Nephron (organoid): ENCODE results near the gene ZNF407.

Experiments
- H3K27ac Mint-ChIP-seq, 3 experiments: 2 replicates each; pipeline ENCODE4 v1.8.0; 2020; ENCODE audit warnings: mixed read lengths in 3 of 3, mild to moderate bottlenecking in 2 of 3, moderate library complexity in 1 of 3
- H3K27me3 Mint-ChIP-seq: 2 replicates; pipeline ENCODE4 v1.8.0; 2021; ENCODE audit warnings: low read depth, mild to moderate bottlenecking, moderate library complexity, mixed read lengths
- H3K36me3 Mint-ChIP-seq: 2 replicates; pipeline ENCODE4 v1.8.0; 2020; ENCODE audit warnings: low read depth, mixed read lengths
- H3K4me1 Mint-ChIP-seq: 2 replicates; pipeline ENCODE4 v1.8.0; 2020; ENCODE audit warnings: mixed read lengths
- H3K4me3 Mint-ChIP-seq, 3 experiments: 2 replicates each; pipeline ENCODE4 v1.8.0; 2020; ENCODE audit warnings: mild to moderate bottlenecking in 3 of 3, mixed read lengths in 3 of 3, moderate library complexity in 2 of 3
- H3K9me3 Mint-ChIP-seq: 2 replicates; pipeline ENCODE4 v1.8.0; 2020; ENCODE audit warnings: mixed read lengths
- TF ChIP-seq, protein P1 (sequence below), 3 experiments: fragments of 200-600 bp; sonication (generic); IDR thresholded peaks; one replicate each; pipeline ENCODE4 v1.5.0; 2021; ENCODE audit warnings: antibody characterized with exemption in 3 of 3; ENCODE audit not compliant: unreplicated experiment in 3 of 3

Gene ZNF407

DNA sequence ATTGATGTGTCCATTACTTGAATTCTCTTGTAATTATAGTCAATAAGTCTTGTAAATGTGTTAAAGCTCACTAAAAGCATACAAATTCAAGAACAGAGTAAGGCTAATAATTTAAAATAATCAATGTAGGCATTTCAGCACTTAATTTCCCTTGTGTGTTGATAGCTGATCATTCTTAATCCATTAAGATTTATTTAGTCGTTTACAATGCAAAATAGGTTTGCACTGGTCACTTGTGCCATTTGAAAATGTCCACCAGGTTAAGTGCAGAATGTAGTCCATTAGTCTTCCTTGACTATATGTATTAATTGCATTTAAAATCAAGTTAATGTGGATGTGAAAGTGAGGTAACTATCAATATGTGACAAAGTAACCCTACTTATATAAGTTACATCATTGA lies 39.4 kb downstream of the ZNF407 start:
- Mint-ChIP-seq H3K27me3 (no peaks in the 10 kb centered on the region), H3K36me3 (peaks cover 36% of the 10 kb centered on the region), H3K9me3 (no peaks in the 10 kb centered on the region), H3K27ac (no peak overlapping the region), H3K4me3 (no peak overlapping the region), H3K4me1 (no peaks in the 10 kb centered on the region)
- TF ChIP-seq, protein P1, sequence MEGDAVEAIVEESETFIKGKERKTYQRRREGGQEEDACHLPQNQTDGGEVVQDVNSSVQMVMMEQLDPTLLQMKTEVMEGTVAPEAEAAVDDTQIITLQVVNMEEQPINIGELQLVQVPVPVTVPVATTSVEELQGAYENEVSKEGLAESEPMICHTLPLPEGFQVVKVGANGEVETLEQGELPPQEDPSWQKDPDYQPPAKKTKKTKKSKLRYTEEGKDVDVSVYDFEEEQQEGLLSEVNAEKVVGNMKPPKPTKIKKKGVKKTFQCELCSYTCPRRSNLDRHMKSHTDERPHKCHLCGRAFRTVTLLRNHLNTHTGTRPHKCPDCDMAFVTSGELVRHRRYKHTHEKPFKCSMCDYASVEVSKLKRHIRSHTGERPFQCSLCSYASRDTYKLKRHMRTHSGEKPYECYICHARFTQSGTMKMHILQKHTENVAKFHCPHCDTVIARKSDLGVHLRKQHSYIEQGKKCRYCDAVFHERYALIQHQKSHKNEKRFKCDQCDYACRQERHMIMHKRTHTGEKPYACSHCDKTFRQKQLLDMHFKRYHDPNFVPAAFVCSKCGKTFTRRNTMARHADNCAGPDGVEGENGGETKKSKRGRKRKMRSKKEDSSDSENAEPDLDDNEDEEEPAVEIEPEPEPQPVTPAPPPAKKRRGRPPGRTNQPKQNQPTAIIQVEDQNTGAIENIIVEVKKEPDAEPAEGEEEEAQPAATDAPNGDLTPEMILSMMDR (IDR thresholded peaks at IDR 0.05; ENCODE audit: unreplicated experiment in 3 of 3), result no peak

DNA sequence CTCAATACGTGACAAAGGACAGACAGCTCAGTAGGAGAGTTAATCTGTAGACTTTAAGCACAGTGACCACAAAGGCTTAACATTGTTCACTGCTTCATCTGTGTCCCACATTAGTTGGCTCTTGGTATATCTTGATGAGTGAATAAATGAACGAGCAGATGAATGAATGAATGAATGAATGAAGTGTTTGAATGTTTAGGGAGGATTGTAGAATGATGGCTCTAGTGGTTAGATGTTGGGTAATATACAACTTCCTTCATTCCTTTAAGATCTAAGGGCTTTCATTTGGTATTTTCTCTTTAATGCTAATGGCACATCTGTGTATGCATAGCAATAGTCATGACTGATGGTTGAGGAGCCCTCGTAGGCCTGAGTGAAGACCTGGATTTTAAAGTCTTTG lies 40.5 kb downstream of the ZNF407 start:
- TF ChIP-seq, protein P1 (IDR thresholded peaks at IDR 0.05; ENCODE audit: unreplicated experiment in 3 of 3), result no peak
- Mint-ChIP-seq H3K4me1 (no peaks in the 10 kb centered on the region), H3K27ac (no peak overlapping the region), H3K4me3 (no peak overlapping the region), H3K36me3 (peaks cover 24% of the 10 kb centered on the region), H3K27me3 (no peaks in the 10 kb centered on the region), H3K9me3 (no peaks in the 10 kb centered on the region)

DNA sequence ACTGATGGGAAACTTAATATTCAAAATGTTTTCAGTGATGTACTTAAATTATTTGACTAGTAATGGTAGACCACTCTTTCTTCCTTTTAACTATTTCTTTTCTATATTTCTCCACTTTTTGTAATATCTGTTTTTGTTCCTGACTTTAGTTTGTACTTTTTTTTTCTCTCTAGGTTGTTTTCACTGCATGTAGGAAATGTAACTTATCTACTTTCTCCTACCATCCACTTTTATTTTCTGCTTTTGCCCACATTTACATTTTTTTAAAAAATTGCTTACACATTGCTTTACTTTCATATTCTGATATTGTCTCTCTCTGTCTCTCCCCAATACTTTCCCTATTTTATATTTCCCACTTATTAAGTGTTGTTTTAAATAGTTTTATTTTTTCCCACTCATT lies 47.0 kb downstream of the ZNF407 start:
- H3K27me3 Mint-ChIP-seq, result no peaks in the 10 kb centered on the region
- H3K36me3 Mint-ChIP-seq, result peaks cover 14% of the 10 kb centered on the region
- no peak overlapping the region for H3K4me3 Mint-ChIP-seq
- H3K27ac Mint-ChIP-seq, result no peak overlapping the region
- H3K9me3 Mint-ChIP-seq, result no peaks in the 10 kb centered on the region
- TF ChIP-seq, protein P1 (IDR thresholded peaks at IDR 0.05; ENCODE audit: unreplicated experiment in 3 of 3), result no peak
- peaks cover 8% of the 10 kb centered on the region for H3K4me1 Mint-ChIP-seq

DNA sequence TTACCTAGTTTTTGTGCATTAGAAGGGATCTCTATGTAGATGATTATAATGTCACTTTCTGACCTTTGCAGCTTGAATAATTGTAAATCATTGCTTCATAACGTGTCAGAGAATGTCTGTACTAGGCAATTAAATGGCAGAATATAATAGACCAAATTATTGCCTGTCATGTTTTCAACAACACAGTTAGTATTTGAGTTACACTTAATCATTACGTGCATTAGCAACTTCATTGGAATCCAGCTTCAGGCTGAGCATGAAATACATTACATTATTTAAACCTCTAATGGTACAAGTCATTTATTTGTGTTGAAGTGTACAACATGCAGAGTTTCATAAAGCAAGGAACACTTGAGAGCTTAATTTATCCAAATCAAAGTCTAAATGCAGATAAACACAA lies 48.0 kb downstream of the ZNF407 start:
- Mint-ChIP-seq H3K27ac (no peak overlapping the region), H3K27me3 (no peaks in the 10 kb centered on the region), H3K9me3 (no peaks in the 10 kb centered on the region), H3K4me1 (peaks cover 8% of the 10 kb centered on the region), H3K36me3 (peaks cover 14% of the 10 kb centered on the region), H3K4me3 (no peak overlapping the region)
- TF ChIP-seq, protein P1 (IDR thresholded peaks at IDR 0.05; ENCODE audit: unreplicated experiment in 3 of 3), result no peak

DNA sequence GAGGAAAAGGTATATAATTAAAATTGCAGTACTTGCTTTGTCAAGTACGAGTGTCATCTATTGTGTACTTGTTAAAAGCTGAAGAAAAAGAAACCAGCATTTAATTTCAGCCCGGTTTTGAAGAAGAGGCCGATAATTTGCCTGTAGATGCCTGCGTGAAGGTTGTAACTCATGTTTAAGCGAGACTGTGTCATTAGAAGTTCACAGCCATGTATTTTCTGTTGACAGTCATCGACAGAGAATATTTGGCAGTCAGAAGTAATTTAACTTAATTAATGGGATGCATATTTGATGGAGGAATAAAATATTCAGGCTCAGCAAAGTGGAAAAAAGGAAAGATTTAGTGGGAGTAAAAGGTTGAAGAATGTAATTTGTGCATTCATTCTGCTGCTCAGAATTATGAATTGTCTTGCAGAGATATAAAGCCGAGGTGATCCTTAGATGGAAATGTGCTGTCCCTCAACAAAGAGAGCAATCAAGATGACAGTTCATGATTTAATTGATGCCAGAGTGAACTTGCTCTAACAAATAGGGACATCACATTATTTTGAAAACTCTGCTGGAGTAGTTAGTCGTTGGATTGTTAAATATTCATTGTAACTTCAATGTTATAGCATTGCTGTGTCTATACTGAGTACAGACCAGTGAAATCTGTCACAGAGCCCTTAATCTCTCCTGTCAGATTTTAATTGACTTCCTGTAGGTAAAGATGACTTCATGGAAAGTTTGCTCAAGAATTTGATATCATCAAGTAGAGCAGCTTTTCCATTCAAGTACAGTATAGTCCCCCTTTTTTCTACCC lies 53.9 kb downstream of the ZNF407 start:
- Mint-ChIP-seq H3K27me3 (no peaks in the 10 kb centered on the region), H3K4me3 (no peak overlapping the region), H3K27ac (no peak overlapping the region), H3K9me3 (no peaks in the 10 kb centered on the region), H3K4me1 (peaks cover 8% of the 10 kb centered on the region), H3K36me3 (peaks cover 14% of the 10 kb centered on the region)
- TF ChIP-seq, protein P1 (IDR thresholded peaks at IDR 0.05; ENCODE audit: unreplicated experiment in 3 of 3), result no peak

DNA sequence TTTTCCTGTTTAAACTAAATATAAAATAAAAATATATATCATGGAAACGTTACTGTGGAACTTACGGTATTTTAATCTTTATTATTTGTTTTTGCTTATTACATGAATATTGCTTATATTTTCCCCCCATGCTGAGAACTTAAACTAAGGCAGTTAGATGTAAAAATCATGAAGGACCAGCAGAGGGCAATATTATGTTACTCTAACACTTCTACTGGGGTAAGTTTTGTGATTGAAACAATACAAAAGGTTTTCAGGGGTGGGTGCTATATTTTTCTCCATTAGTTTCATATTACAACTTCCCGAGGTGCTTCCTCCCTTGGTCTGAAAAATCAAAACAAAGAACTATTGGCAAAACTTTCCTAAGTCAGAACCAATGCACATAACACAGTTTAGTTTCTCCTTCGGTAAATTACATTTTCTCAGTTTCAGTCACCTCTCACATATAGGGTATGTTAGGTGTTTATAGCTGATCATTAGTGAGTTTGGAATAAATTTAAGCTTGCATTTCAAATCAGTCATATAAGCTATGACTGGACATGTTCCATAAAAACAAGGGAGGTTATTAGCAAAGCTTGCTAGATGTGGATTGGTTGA lies 54.8 kb downstream of the ZNF407 start:
- Mint-ChIP-seq H3K36me3 (peaks cover 12% of the 10 kb centered on the region), H3K4me3 (no peak overlapping the region), H3K9me3 (no peaks in the 10 kb centered on the region), H3K4me1 (peaks cover 8% of the 10 kb centered on the region), H3K27ac (no peak overlapping the region), H3K27me3 (no peaks in the 10 kb centered on the region)
- TF ChIP-seq, protein P1 (IDR thresholded peaks at IDR 0.05; ENCODE audit: unreplicated experiment in 3 of 3), result peak; percentile 58 to 71 (median 60)
